GM10248 (cell line): ENCODE data around the gene TIMMDC1.

Source experiments
- CTCF ChIA-PET: fragments of 300-600 bp; sonication (Branson Sonifier 250); formaldehyde crosslinking; extraction: SDS; loops from one replicate; lab custom pipeline; 2021; ENCODE audit warnings: antibody characterized with exemption; lab: Yijun Ruan, JAX
- POLR2A ChIA-PET: fragments of 350-650 bp; sonication (Branson Sonifier 250); formaldehyde crosslinking; extraction: SDS; loops from one replicate; lab custom pipeline; 2020; ENCODE audit warnings: antibody characterized with exemption; lab: Yijun Ruan, JAX
- DNase-seq: peaks from one replicate; pipeline ENCODE4 v3.0.0; 2012; ENCODE audit errors: extremely low spot score
- TF ChIP-seq, protein P1 (sequence below): IDR thresholded peaks from 2 replicates; pipeline ENCODE4 v1.5.1; 2012; ENCODE audit warnings: mild to moderate bottlenecking, low read depth; ENCODE audit errors: extremely low read depth, missing control alignments, control extremely low read depth

Gene TIMMDC1

DNA sequence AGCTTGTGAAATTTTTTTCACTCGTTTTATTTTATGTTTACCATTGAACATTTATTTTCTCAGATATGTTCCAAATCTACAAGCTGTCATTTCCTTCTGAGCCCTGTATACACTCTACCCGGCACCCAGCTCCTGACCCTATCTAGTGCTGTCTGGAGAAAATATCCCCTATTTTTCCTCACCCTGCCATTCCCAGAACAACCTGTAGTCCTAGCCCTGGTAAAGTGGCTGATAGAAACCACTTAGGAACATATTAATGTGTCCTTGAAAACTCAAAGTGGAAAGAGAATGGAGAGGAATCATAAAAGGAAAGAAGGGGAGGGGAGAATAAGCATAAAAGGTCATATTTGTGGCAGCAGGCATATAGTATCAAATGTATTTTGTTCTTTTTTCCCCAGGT lies 8.2 kb upstream of the TIMMDC1 start:
- DNase-seq: no peak
- TF ChIP-seq, protein P1, sequence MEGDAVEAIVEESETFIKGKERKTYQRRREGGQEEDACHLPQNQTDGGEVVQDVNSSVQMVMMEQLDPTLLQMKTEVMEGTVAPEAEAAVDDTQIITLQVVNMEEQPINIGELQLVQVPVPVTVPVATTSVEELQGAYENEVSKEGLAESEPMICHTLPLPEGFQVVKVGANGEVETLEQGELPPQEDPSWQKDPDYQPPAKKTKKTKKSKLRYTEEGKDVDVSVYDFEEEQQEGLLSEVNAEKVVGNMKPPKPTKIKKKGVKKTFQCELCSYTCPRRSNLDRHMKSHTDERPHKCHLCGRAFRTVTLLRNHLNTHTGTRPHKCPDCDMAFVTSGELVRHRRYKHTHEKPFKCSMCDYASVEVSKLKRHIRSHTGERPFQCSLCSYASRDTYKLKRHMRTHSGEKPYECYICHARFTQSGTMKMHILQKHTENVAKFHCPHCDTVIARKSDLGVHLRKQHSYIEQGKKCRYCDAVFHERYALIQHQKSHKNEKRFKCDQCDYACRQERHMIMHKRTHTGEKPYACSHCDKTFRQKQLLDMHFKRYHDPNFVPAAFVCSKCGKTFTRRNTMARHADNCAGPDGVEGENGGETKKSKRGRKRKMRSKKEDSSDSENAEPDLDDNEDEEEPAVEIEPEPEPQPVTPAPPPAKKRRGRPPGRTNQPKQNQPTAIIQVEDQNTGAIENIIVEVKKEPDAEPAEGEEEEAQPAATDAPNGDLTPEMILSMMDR: no peak
- POLR2A ChIA-PET: no interaction called here
- CTCF ChIA-PET: interaction anchor here (1.1 to 3.0 kb wide), 7 partner anchors 8 to 43 kb away, joined by 3 to 12 read pairs (median 4); partner anchors contain the start of gene TIMMDC1

DNA sequence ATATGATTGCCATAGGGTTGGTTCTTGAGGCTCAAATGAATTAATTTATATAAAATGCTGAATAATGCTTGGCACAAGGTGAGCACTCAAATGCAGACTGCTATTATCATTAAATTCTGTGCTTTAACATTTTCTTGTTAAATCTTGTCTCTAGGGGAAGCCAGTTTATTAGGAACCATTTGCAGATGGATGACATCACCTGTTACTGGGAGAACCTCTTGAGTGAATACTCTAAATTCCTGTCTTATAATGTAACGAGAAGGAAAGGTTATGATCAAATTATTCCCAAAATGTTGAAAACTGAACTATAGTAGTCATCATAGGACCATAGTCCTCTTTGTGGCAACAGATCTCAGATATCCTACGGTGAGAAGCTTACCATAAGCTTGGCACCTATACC lies 6.2 kb upstream of the TIMMDC1 start:
- TF ChIP-seq, protein P1: no peak
- no peak for DNase-seq
- ChIA-PET POLR2A (no interaction called here), CTCF (no interaction called here)

DNA sequence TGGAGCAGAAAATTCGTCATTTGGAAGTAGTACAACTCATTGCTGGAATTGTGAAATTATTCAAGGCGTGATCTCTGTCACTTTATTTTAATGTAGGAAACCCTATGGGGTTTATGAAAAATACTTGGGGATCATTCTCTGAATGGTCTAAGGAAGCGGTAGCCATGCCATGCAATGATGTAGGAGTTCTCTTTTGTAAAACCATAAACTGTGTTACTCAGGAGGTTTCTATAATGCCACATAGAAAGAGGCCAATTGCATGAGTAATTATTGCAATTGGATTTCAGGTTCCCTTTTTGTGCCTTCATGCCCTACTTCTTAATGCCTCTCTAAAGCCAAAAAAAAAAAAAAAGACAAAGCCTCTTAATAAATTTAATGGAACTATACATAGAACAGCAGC lies 5.5 kb upstream of the TIMMDC1 start:
- CTCF ChIA-PET: interaction anchor here (2.3 kb wide), 1 partner anchor 8 kb away, joined by 10 read pairs; no protein-coding TSS in a partner anchor
- TF ChIP-seq, protein P1: no peak
- POLR2A ChIA-PET: no interaction called here
- DNase-seq: no peak

DNA sequence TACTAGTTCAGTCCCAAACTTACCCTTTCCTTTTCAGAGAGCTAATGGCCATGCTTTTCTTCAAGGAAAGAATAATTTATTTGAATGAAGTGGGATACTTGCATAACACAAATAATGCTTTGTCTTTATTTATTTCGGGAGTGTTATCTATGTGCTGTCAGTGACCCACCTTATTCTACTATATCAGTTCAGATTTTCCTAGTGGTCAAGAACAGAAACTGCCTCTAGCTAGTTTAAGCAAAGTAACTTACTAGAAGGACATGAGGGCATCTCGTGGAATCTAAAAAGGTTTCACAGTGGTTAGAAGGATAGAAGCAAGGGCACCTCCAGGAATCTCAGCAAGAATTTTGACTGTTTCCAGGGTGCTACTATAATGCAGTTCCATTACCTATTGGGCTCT lies 3.8 kb upstream of the TIMMDC1 start:
- ChIA-PET CTCF (interaction anchor here (0.9 to 2.3 kb wide), 3 partner anchors 10 to 186 kb away, joined by 4 to 10 read pairs (median 4); no protein-coding TSS in a partner anchor), POLR2A (no interaction called here)
- DNase-seq: no peak
- TF ChIP-seq, protein P1: no peak

DNA sequence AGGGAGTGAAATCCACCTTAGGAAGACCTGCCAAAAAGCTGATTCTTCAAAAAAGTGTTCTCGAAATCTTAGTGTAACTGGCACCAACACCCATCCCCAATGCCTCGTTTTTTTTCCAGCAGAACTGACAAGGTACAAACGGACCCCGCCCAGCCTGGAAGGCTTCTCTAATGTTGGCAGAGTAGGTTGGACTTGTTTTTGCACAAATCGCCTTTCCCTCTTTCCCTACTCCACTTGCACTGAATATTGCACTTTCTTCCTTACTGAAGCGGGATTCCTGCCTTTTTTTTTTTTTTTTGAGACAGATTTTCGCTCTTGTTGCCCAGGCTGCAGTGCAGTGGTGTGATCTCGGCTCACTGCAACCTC lies 544 bp upstream of the TIMMDC1 start:
- DNase-seq: no peak
- POLR2A ChIA-PET: interaction anchor here (0.5 to 1.7 kb wide), 5 partner anchors 9 to 35 kb away, joined by 3 to 5 read pairs (median 4); partner anchors contain the start of genes POGLUT1 and TMEM39A
- CTCF ChIA-PET: interaction anchor here (0.5 to 1.9 kb wide), 6 partner anchors 9 to 264 kb away, joined by 3 to 12 read pairs (median 3); no protein-coding TSS in a partner anchor
- TF ChIP-seq, protein P1: no peak

DNA sequence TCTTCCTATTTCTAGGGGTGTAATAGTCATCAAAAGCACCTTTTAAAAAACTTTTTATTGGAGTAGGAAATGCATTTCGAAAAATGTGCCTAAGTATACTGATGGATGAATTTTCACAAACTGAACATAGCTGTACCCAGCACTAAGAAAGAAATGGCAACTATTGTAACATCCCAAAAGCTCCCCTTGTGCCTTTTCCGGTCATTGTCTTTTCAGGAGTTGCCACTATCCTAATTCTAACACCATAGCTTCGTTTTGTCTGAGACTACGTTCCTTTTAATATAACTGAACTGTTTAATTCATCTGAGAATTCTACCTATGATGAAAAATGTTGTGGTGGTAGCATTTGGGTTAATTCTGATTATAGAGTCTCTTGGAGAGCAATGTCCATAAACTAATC lies 1.9 kb downstream of the TIMMDC1 start:
- POLR2A ChIA-PET: no interaction called here
- TF ChIP-seq, protein P1: no peak
- CTCF ChIA-PET: interaction anchor here (0.8 to 1.9 kb wide), 7 partner anchors 14 to 100 kb away, joined by 3 to 7 read pairs (median 3); no protein-coding TSS in a partner anchor
- DNase-seq: no peak

DNA sequence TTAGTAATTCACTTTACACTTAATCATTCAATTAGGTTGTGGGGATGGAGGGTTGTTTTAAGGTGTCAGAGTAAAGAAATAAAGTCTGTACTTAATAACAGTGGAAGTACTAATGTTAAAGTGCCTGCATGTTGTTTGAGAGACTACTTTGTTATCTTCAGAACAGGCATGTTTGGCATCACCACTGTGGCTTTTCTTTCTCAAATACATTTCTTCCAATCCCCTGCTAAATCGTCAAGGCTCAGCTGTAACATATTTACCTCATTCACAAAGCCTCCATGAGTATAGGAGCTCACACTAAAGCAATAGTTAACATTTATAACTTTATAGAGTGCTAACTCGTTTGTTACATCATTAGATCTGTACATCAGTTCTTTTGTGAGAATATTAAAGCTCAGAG lies 2.6 kb downstream of the TIMMDC1 start:
- POLR2A ChIA-PET: no interaction called here
- CTCF ChIA-PET: interaction anchor here (0.8 to 1.9 kb wide), 5 partner anchors 26 to 135 kb away, joined by 3 to 4 read pairs (median 3); no protein-coding TSS in a partner anchor

More for the DNA sequence above, 2.6 kb downstream of the TIMMDC1 start:
- TF ChIP-seq, protein P1: no peak
- DNase-seq: no peak
